ENCODE data around the gene PFKL.
"Not testable (repeated sequence)": the region's sequence is repeated elsewhere in the genome, so short reads cannot be mapped to it uniquely, and the experiment has no call there.

PFKL gene

GRCh38 chr21:44279354-44280260, 20.2 kb upstream of the PFKL start:
- no peak for DNase-seq (ENCODE audit: low read depth)
- no peak for TF ChIP-seq CTCF (conservative IDR thresholded peaks at IDR 0.05; ENCODE audit: low read length)
- H3K4me3 ChIP-seq (ENCODE audit: low read length), result no peak overlapping the region

GRCh38 chr21:44281801-44282200, 18.1 kb upstream of the PFKL start:
- TF ChIP-seq CTCF (conservative IDR thresholded peaks at IDR 0.05; ENCODE audit: low read length), result no peak
- no peak overlapping the region for H3K4me3 ChIP-seq (ENCODE audit: low read length)
- no peak for DNase-seq (ENCODE audit: low read depth)

GRCh38 chr21:44282370-44282769, 17.5 kb upstream of the PFKL start:
- DNase-seq (ENCODE audit: low read depth), result no peak
- no peak overlapping the region for H3K4me3 ChIP-seq (ENCODE audit: low read length)
- TF ChIP-seq CTCF (conservative IDR thresholded peaks at IDR 0.05; ENCODE audit: low read length), result no peak

- H3K4me3 ChIP-seq (ENCODE audit: low read length); DNase-seq (ENCODE audit: low read depth): not testable (repeated sequence)
These were observed 16.6 kb upstream of the PFKL start for GRCh38 chr21:44283211-44283785.

DNA sequence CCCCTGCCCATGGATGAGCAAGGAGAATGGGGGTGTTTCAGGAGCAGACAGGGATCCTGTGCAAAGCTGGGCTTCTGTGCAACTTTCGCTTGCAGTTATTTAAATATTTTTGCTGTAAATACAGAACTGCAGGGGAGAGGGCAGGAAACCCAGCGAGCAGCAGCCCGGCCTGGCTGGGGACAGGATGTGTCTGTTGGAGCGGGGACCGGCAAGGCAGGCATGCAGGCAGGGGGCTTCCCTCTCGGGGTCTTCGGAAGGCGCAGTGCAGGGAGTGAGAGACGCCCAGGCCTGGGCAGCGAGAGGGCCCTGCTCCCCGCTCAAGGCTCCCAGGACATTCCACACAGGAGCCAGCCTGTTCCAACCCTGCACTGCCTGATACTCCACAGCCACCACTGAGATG, 15.9 kb upstream of the PFKL start:
- no peak overlapping the region for H3K4me3 ChIP-seq (ENCODE audit: low read length)
- DNase-seq (ENCODE audit: low read depth), result no peak
- TF ChIP-seq CTCF (conservative IDR thresholded peaks at IDR 0.05; ENCODE audit: low read length), result no peak

DNA sequence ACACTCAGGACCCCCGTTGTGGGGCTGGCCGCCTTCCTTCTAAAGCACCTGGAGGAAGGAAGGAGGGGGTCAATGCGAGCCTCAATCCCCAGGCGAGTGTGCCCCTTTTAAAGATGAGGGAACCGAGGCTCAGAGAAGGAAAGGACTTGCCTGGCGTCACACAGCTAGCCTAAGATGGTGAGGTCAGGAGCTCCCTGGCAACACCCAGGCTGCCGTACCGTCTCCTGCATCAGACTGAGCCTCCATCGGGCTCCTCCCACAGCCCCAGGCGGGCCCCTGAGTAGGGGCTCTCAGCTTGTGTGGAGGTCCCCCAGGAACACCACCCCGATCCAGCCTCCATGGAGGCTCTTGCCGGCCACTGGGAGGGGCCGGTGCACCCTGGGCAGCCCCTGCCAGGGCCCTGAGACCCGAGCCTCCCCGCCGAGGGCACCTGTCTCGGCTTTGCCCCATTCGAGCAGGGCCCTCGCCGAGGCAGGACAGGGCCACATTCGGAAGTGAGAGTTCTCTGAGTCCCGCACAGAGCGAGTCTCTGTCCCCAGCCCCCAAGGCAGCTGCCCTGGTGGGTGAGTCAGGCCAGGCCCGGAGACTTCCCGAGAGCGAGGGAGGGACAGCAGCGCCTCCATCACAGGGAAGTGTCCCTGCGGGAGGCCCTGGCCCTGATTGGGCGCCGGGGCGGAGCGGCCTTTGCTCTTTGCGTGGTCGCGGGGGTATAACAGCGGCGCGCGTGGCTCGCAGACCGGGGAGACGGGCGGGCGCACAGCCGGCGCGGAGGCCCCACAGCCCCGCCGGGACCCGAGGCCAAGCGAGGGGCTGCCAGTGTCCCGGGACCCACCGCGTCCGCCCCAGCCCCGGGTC, 14.5 kb upstream of the PFKL start, which contains the start of gene AIRE:
AIRE (plus strand) TSS at position 739 of the 855 bp plus-strand sequence. CDS start 131 bp downstream, outside the sequence.
- DNase-seq (ENCODE audit: low read depth), result peak; percentile 19
- no peak for TF ChIP-seq CTCF (conservative IDR thresholded peaks at IDR 0.05; ENCODE audit: low read length)
- H3K4me3 ChIP-seq (ENCODE audit: low read length), result no peak within 1 kb of the TSS

GRCh38 chr21:44286086-44286715, 13.7 kb upstream of the PFKL start:
- no peak for DNase-seq (ENCODE audit: low read depth)
- H3K4me3 ChIP-seq (ENCODE audit: low read length), result no peak overlapping the region
- no peak for TF ChIP-seq CTCF (conservative IDR thresholded peaks at IDR 0.05; ENCODE audit: low read length)

Measured in AG10803 (cell line).